ENCODE results near the gene CRLF1. TPM values are rescaled to one million over a fixed set of nuclear protein-coding genes. Genes with fewer than 3 reads are reported as not detected.

The CRLF1 gene
- total RNA-seq, 1 experiment from 2014 or later: 16.2 TPM

DNA sequence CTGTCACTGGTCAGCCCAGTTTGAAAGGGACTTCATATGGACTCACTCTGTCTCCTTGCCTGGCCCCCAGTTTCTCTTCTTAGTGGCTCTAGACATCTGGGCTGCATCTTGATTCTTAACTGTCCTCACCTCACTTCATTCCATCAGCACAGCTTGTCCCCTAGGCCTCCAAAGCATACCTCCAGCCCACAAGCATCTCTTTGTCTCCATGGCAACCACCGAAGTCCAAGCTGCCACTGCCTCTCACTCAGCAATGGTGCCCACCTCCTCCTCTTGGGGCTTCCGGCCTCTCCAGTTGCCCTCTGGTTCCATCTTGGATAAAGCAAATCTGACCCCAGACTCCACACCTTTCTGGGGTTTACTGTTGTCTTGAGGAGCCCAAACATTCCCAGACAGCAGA is 20.3 kb upstream of the CRLF1 start:
- no peak overlapping the region for H4K5ac ChIP-seq (ENCODE audit: insufficient read length, low read depth, low read length)
- no peaks in the 10 kb centered on the region for H3K23me2 ChIP-seq (ENCODE audit: insufficient read length, low read depth, low read length, poor library complexity, severe bottlenecking)
- H3K4me2 ChIP-seq (ENCODE audit: insufficient read depth, insufficient read length, low read length): no peak overlapping the region
- H2BK12ac ChIP-seq (ENCODE audit: insufficient read length, low read depth, low read length): no peak overlapping the region
- H3K79me2 ChIP-seq (ENCODE audit: insufficient read depth, low read length): no peaks in the 10 kb centered on the region
- no peaks in the 10 kb centered on the region for H3K9me3 ChIP-seq (ENCODE audit: control insufficient read depth, low read depth, low read length)
- Mint-ChIP-seq H3K27ac (no peak overlapping the region), H3K27me3 (ENCODE audit: low read depth) (peaks cover 54% of the 10 kb centered on the region), H3K4me1 (no peaks in the 10 kb centered on the region), H3K4me3 (no peak overlapping the region), H3K36me3 (ENCODE audit: insufficient read depth in 1 of 3, low read depth in 3 of 3) (no peaks in the 10 kb centered on the region), H3K9me3 (no peaks in the 10 kb centered on the region; a peak in 1 of 5 replicates)
- no peak overlapping the region for H3K56ac ChIP-seq (ENCODE audit: insufficient read length, low read depth, low read length)
- H3K18ac ChIP-seq (ENCODE audit: insufficient read length, low read depth, low read length): no peak overlapping the region
- no peaks in the 10 kb centered on the region for H4K20me1 ChIP-seq (ENCODE audit: control insufficient read depth, insufficient read depth, insufficient read length)
- no peak overlapping the region for H4K8ac ChIP-seq (replicated peaks; ENCODE audit: insufficient read length, low read depth, low read length)
- no peak overlapping the region for H2BK20ac ChIP-seq (ENCODE audit: low read depth, low read length, poor library complexity, severe bottlenecking)
- WGBS (ENCODE audit: extremely low coverage, insufficient read length, low lambda C conversion rate): no CpG with 5 or more reads among the region's 2 CpGs
- no peak overlapping the region for H2BK15ac ChIP-seq (ENCODE audit: low read depth, low read length)
- no peak overlapping the region for H3T11ph ChIP-seq (ENCODE audit: low read length)
- no peak overlapping the region for H2AFZ ChIP-seq (ENCODE audit: low read length)
- no peaks in the 10 kb centered on the region for H3K4me1 ChIP-seq (ENCODE audit: insufficient read depth, low read length)
- H3K14ac ChIP-seq (ENCODE audit: insufficient read depth, low read length): no peak overlapping the region
- H2BK120ac ChIP-seq (ENCODE audit: low read depth, low read length, poor library complexity, severe bottlenecking): no peak overlapping the region
- TF ChIP-seq, protein P1, sequence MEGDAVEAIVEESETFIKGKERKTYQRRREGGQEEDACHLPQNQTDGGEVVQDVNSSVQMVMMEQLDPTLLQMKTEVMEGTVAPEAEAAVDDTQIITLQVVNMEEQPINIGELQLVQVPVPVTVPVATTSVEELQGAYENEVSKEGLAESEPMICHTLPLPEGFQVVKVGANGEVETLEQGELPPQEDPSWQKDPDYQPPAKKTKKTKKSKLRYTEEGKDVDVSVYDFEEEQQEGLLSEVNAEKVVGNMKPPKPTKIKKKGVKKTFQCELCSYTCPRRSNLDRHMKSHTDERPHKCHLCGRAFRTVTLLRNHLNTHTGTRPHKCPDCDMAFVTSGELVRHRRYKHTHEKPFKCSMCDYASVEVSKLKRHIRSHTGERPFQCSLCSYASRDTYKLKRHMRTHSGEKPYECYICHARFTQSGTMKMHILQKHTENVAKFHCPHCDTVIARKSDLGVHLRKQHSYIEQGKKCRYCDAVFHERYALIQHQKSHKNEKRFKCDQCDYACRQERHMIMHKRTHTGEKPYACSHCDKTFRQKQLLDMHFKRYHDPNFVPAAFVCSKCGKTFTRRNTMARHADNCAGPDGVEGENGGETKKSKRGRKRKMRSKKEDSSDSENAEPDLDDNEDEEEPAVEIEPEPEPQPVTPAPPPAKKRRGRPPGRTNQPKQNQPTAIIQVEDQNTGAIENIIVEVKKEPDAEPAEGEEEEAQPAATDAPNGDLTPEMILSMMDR (conservative IDR thresholded peaks at IDR 0.05): no peak
- H3K9ac ChIP-seq (ENCODE audit: extremely low read depth, insufficient read length, low read length): no peak overlapping the region
- H3K27me3 ChIP-seq (ENCODE audit: insufficient read depth, low read length): no peaks in the 10 kb centered on the region
- H4K91ac ChIP-seq (ENCODE audit: insufficient read length, low read depth, low read length): no peak overlapping the region
- no peak overlapping the region for H3K27ac ChIP-seq (ENCODE audit: insufficient read length, low read depth, low read length)
- no peak overlapping the region for H2AK5ac ChIP-seq (ENCODE audit: insufficient read length, low read length)
- no peak overlapping the region for H2BK5ac ChIP-seq (ENCODE audit: insufficient read length, low read length)
- no peaks in the 10 kb centered on the region for H3K79me1 ChIP-seq (ENCODE audit: insufficient read depth, low read depth, low read length, poor library complexity, severe bottlenecking)
- DNase-seq: no peak
- H3K23ac ChIP-seq (ENCODE audit: insufficient read length, low read depth, low read length): no peak overlapping the region
- no peak overlapping the region for H3K4ac ChIP-seq (ENCODE audit: low read depth, low read length)

Data from H9 (cell line).